BJ (cell line): ENCODE data around the gene CDC34. TPM values are rescaled to one million over a fixed set of nuclear protein-coding genes. Genes with fewer than 3 reads are reported as not detected.

Experiments used
- CTCF ChIA-PET: fragments of 350-600 bp; formaldehyde crosslinking; extraction: SDS; loops from one replicate; lab custom pipeline; 2021; ENCODE audit warnings: antibody characterized with exemption, inconsistent platforms; lab: Yijun Ruan, JAX
- POLR2A ChIA-PET: fragments of 300-600 bp; sonication (Branson Sonifier 250); formaldehyde crosslinking; extraction: SDS; loops from one replicate; lab custom pipeline; 2021; ENCODE audit warnings: antibody characterized with exemption; lab: Charles Lee
- DNase-seq: peaks from one replicate; pipeline ENCODE4 v3.0.0-alpha.2; 2011; ENCODE audit warnings: low read depth
- H3K27me3 ChIP-seq: 2 replicates; pipeline ENCODE4 v1.6.0; 2011; ENCODE audit warnings: low read length; ENCODE audit not compliant: control insufficient read depth, insufficient read depth
- H3K36me3 ChIP-seq: 2 replicates; pipeline ENCODE4 v1.5.1; 2011; ENCODE audit warnings: low read length; ENCODE audit not compliant: control insufficient read depth, insufficient read depth
- H3K4me3 ChIP-seq: 2 replicates; pipeline ENCODE4 v1.5.1; 2011; ENCODE audit warnings: low read depth, mild to moderate bottlenecking, control low read depth, low read length
- polyA plus RNA-seq: library from polyadenylated mRNA; depleted of rRNA; stranded (reverse); fragments of >200 nt; gene quantifications from 2 replicates; pipeline ENCODE4 v1.2.3, GENCODE V29; 2011
- TF ChIP-seq, protein P1 (sequence below): IDR thresholded peaks from 2 replicates; pipeline ENCODE4 v1.5.1; 2011; ENCODE audit warnings: low read depth, mild to moderate bottlenecking, control low read depth, inconsistent platforms, low read length, moderate library complexity; ENCODE audit not compliant: insufficient read depth

The CDC34 gene
- polyA plus RNA-seq, 1 experiment = 75.2 TPM

DNA sequence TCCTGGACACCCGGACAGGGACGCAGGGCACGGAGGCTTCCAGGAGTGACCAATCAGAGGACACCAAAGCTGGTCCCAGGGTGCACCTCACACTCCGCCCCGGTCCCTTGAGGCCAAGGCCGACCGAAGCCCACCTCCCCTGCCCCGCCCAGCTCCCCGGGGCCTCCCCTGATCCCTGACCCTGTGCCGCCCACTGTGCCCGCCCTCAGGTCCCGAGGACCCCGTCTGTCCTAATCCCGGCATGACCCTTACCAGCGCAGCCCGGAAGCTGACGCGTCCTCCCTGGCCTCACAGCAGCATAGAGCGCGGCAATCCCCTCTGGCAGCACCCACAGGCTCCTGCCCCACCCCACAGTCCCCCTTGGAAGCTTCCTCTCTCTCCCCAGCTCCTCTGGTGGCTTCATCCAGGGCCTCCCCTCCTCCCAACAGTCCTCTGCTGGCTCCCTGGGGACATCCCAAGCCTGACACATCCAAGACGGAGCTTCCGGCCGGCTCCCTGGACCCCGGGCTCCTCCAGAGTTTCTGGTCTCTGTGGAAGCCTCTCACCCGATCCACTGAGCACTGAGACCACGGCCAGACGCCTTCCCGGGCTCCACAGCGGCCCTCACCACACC, 7.4 kb upstream of the CDC34 start:
- TF ChIP-seq, protein P1, sequence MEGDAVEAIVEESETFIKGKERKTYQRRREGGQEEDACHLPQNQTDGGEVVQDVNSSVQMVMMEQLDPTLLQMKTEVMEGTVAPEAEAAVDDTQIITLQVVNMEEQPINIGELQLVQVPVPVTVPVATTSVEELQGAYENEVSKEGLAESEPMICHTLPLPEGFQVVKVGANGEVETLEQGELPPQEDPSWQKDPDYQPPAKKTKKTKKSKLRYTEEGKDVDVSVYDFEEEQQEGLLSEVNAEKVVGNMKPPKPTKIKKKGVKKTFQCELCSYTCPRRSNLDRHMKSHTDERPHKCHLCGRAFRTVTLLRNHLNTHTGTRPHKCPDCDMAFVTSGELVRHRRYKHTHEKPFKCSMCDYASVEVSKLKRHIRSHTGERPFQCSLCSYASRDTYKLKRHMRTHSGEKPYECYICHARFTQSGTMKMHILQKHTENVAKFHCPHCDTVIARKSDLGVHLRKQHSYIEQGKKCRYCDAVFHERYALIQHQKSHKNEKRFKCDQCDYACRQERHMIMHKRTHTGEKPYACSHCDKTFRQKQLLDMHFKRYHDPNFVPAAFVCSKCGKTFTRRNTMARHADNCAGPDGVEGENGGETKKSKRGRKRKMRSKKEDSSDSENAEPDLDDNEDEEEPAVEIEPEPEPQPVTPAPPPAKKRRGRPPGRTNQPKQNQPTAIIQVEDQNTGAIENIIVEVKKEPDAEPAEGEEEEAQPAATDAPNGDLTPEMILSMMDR = no peak
- ChIA-PET CTCF (interaction anchor here (0.9 kb wide), 1 partner anchor 13 kb away, joined by 5 read pairs; no protein-coding TSS in a partner anchor), POLR2A (no interaction called here)
- H3K36me3 ChIP-seq = peaks cover 4% of the 10 kb centered on the region
- no peak for DNase-seq
- H3K27me3 ChIP-seq = peaks cover 2% of the 10 kb centered on the region; the same call in 1 of the 2 replicates
- H3K4me3 ChIP-seq = no peak overlapping the region

DNA sequence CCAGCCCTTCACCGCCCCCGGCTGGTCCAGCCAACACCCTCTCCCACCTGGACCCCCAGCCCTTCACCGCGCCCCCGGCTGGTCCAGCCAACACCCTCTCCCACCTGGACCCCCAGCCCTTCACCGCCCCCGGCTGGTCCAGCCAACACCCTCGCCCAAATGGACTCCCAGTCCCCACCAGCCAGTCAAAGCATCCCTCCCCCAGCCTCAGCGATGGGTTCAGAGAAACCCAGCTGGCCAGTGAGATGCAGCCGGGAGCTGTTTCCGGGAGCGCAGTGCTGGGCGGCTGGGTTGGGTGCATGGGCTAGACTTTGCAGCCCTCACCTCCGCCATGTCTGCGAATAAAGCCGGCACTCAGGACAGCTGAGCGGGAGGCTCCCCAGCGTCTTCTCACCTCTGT, 6.5 kb upstream of the CDC34 start:
- TF ChIP-seq, protein P1 = no peak
- no peaks in the 10 kb centered on the region for H3K36me3 ChIP-seq
- CTCF ChIA-PET = interaction anchor here (1.2 to 1.4 kb wide), 2 partner anchors 14 to 29 kb away, joined by 3 to 5 read pairs; no protein-coding TSS in a partner anchor
- H3K27me3 ChIP-seq = peaks cover 2% of the 10 kb centered on the region; the same call in 1 of the 2 replicates
- H3K4me3 ChIP-seq = no peak overlapping the region
- no peak for DNase-seq
- POLR2A ChIA-PET = no interaction called here

DNA sequence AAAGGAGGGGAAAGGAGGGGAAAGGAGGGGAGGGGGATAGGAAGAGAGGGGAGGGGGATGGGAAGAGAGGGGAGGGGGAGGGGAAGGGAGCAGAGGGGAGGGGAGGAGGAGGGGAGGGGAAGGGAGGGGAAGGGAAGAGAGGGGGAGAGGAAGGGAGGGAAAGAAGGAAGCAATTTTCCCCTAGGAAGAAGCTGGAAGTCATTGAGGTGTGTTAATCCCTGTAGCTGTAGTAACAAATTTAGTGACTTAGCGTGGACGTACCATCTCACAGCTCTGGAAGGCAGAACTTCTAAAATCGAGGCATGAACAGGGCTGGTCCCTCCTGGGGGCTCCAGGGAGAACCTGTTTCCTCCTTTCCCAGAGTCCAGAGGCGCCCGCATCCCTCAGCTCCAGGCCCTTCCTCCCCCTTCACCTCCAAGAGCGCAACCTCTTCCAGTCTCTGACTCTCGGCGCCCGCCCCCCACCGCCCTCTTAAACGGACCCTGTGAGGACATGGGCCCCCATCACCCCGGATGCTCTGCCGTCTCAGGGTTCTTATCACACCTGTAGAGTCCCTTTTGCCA, 5.6 kb upstream of the CDC34 start:
- no peak overlapping the region for H3K4me3 ChIP-seq
- no peaks in the 10 kb centered on the region for H3K36me3 ChIP-seq
- POLR2A ChIA-PET = no interaction called here
- no peak for DNase-seq
- peaks cover 2% of the 10 kb centered on the region; the same call in 1 of the 2 replicates for H3K27me3 ChIP-seq
- TF ChIP-seq, protein P1 = no peak
- CTCF ChIA-PET = interaction anchor here (1.2 to 1.4 kb wide), 2 partner anchors 15 to 30 kb away, joined by 3 to 5 read pairs; no protein-coding TSS in a partner anchor

DNA sequence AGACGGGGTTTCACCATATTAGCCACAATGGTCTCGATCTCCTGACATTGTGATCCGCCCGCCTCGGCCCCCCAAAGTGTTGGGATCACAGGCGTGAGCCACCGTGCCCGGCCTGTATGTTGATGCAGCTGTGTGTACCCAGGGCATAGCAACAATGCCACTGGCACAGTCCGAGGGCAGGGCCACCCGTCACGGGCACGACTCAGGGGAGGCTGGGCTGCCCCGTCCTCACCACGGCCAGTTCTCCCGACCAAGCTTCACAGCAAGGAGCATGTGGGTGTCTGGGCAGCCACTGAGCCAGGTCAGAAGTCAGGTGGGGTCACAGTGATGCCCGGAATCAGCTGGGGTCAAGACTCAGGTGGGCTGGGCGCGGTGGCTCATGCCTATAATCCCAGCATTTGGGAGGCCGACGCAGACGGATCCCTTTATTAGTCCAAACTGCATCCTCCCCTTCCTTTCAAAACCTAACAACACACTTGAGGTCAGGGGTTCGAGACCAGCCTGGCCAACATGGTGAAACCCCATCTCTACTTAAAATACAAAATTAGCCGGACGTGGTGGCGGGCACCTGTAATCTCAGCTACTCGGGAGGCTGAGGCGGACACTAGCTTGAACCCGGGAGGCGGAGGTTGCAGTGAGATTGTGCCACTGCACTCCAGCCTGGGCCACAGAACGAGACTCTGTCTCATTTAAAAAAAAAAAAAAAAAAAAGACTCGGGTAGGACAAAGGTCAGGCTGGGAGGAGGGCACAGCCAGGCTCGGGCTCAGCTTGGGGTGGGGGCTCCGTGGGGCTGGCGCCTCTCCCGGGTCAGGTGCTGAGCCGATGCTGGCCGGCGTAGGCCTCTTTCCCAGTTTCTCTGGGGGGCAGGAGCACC, 1.2 kb upstream of the CDC34 start:
- ChIA-PET POLR2A (no interaction called here), CTCF (interaction anchor here (0.6 to 4.9 kb wide), 5 partner anchors 8 to 27 kb away, joined by 3 to 34 read pairs (median 6); partner anchors contain the start of gene TPGS1)
- TF ChIP-seq, protein P1 = no peak

More for the DNA sequence above, 1.2 kb upstream of the CDC34 start:
- H3K36me3 ChIP-seq = peaks cover 3% of the 10 kb centered on the region
- peaks cover 2% of the 10 kb centered on the region; the same call in 1 of the 2 replicates for H3K27me3 ChIP-seq
- peak overlapping the region; percentile 54 for H3K4me3 ChIP-seq
- DNase-seq = no peak
